Panc1 (cell line): ENCODE measurements around the gene SPDYE6. TPM values are rescaled to one million over a fixed set of nuclear protein-coding genes. Genes with fewer than 3 reads are reported as not detected.
"Not testable (repeated sequence)": the region's sequence is repeated elsewhere in the genome, so short reads cannot be mapped to it uniquely, and the experiment has no call there.

Experiments
- ATAC-seq: fragments of 200-7000 bp; cut with Tn5 transposase; 2 replicates; pipeline ENCODE4 v1.9.1; 2020; ENCODE audit warnings: mild to moderate bottlenecking, moderate library complexity
- Bru-seq: library from RNA; stranded (reverse); fragments of 400-500 nt; gene quantifications from one replicate; lab custom pipeline; 2021; lab: Mats Ljungman, UMichigan
- BruChase-seq, 2 experiments: library from RNA; stranded (reverse); fragments of 400-500 nt; gene quantifications; one replicate each; lab custom pipeline; 2021; lab: Mats Ljungman, UMichigan
- BruUV-seq: library from RNA; stranded (reverse); fragments of 400-500 nt; replicated peaks from 2 replicates; lab custom pipeline; 2021; lab: Mats Ljungman, UMichigan
- CTCF ChIA-PET: fragments of 300-600 bp; sonication (Branson Sonifier 250); formaldehyde crosslinking; loops from one replicate; lab custom pipeline; 2022; ENCODE audit warnings: antibody characterized with exemption; lab: Charles Lee
- POLR2A ChIA-PET: fragments of 300-600 bp; sonication (Branson Sonifier 250); formaldehyde crosslinking; loops from one replicate; lab custom pipeline; 2022; ENCODE audit warnings: antibody characterized with exemption; lab: Charles Lee
- DNase-seq: peaks from one replicate; pipeline ENCODE4 v3.0.0-alpha.2; 2010; ENCODE audit warnings: low read depth, low spot score
- H3K27ac ChIP-seq: 2 replicates; pipeline ENCODE4 v1.5.1; 2011; ENCODE audit warnings: mild to moderate bottlenecking, low read length, inconsistent platforms
- H3K27me3 ChIP-seq: fragments of 200-500 bp; sonication (Bioruptor generic); 2 replicates; pipeline ENCODE4 v1.6.0; 2014; ENCODE audit warnings: low read length, inconsistent platforms; ENCODE audit not compliant: control insufficient read depth, insufficient read depth
- H3K36me3 ChIP-seq: fragments of 200-500 bp; sonication (Bioruptor generic); 2 replicates; pipeline ENCODE4 v1.5.1; 2014; ENCODE audit warnings: inconsistent platforms, mild to moderate bottlenecking, low read length, moderate library complexity; ENCODE audit not compliant: control insufficient read depth, insufficient read depth
- H3K4me1 ChIP-seq: 2 replicates; pipeline ENCODE4 v1.5.1; 2011; ENCODE audit warnings: inconsistent platforms, mild to moderate bottlenecking, low read length, moderate library complexity; ENCODE audit not compliant: control insufficient read depth, insufficient read depth
- H3K4me3 ChIP-seq, 2 experiments: 2 replicates each; pipeline ENCODE4 v1.5.1; 2011 to 2012; ENCODE audit warnings: low read depth in 2 of 2, low read length in 2 of 2, mild to moderate bottlenecking in 2 of 2, inconsistent platforms in 1 of 2, moderate library complexity in 1 of 2
- H3K9me3 ChIP-seq: fragments of 200-500 bp; sonication (Bioruptor generic); 2 replicates; pipeline ENCODE4 v1.5.1; 2014; ENCODE audit warnings: low read depth, mild to moderate bottlenecking, inconsistent platforms, low read length, moderate library complexity; ENCODE audit not compliant: control insufficient read depth, insufficient read depth
- CTCF ChIP-seq: fragments of 450-650 bp; IDR thresholded peaks from 2 replicates; pipeline ENCODE4 v1.5.1; 2017; ENCODE audit warnings: mild to moderate bottlenecking
- POLR2AphosphoS5 ChIP-seq: IDR thresholded peaks from 2 replicates; pipeline ENCODE4 v1.6.1; 2012; ENCODE audit warnings: mild to moderate bottlenecking, low read depth, low read length, moderate library complexity
- SIN3A ChIP-seq: IDR thresholded peaks from 2 replicates; pipeline ENCODE4 v1.6.1; 2012; ENCODE audit warnings: low read depth, mild to moderate bottlenecking, low read length, moderate library complexity, borderline replicate concordance; ENCODE audit not compliant: insufficient read depth
- TCF7L2 ChIP-seq: IDR thresholded peaks from 2 replicates; pipeline ENCODE4 v1.6.1; 2011; ENCODE audit warnings: mild to moderate bottlenecking, low read depth, low read length, inconsistent platforms
- in situ Hi-C: cut with HindIII; loops from 2 replicates; pipeline ENCODE4 v1.10.0; 2016; ENCODE audit warnings: low sequenced_read_pairs, low pct_unique_long_range_greater_than_20kb
- intact Hi-C: fragments of 100-400 bp; cut with micrococcal nuclease; formaldehyde crosslinking; loops from one replicate; pipeline ENCODE4 v1.10.0; 2022; ENCODE audit not compliant: unreplicated experiment
- long read RNA-seq: library from polyadenylated mRNA; unstranded; transcript quantifications from one replicate; pipeline ENCODE4 v2.0.0, GENCODE V29; 2021; ENCODE audit not compliant: unreplicated experiment
- polyA plus RNA-seq: library from polyadenylated mRNA; unstranded; fragments of >200 nt; gene quantifications from one replicate; pipeline ENCODE4 v1.2.1, GENCODE V29; 2012; ENCODE audit warnings: missing spikeins; ENCODE audit not compliant: insufficient read length
- total RNA-seq: library from RNA; stranded (reverse); gene quantifications from one replicate; pipeline ENCODE4 v1.2.1, GENCODE V29; 2021; ENCODE audit not compliant: unreplicated experiment
- TF ChIP-seq, protein P1 (sequence below), 2 experiments: IDR thresholded peaks; 2 replicates each; pipeline ENCODE4 v1.6.1; 2011 to 2012; ENCODE audit warnings: low read depth in 2 of 2, control low read depth in 1 of 2, low read length in 1 of 2, mild to moderate bottlenecking in 1 of 2, moderate library complexity in 1 of 2; ENCODE audit not compliant: insufficient read depth in 1 of 2

SPDYE6 gene
- total RNA-seq (not detected), Bru-seq, nascent RNA (not detected), BruChase-seq, experiment 1, labeled RNA remaining after a 2-hour chase (not detected), BruChase-seq, experiment 2, labeled RNA remaining after a 6-hour chase (not detected)
- polyA plus RNA-seq: 2.7 TPM
- long read RNA-seq, partial matches to known transcripts: 0 of 9 reads
- long read RNA-seq, other reads (novel, unspliced or antisense): 9 of 9 reads

DNA sequence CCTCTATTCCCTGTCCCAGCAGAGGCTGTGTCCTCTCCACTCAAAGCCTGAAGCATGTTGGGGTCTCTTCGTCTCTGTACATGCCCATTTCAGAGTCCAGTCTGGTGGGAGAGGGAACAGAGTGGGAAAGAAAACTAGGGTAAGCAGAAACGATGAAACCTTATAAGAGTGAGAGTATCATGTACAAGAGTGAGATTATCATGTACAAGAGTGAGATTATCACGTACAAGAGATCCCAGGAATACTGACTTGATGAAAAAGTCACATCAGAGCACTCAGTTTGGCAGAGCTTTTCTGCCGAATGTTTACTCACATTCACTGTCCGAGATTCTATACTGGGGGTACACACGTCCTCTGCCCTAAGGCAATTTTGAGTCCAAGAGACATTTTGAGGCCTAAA, at the start of gene SPDYE6:
Gene SPDYE6 (minus strand): TSS at position 101 of the 400 bp plus-strand sequence. CDS start 421 bp downstream, outside the sequence.
- BruUV-seq, in situ Hi-C loops, POLR2A ChIA-PET: not testable (repeated sequence)

GRCh38 chr7:102404862-102405188, 48.6 kb upstream of the SPDYE6 start:
- H3K36me3 ChIP-seq: peaks cover 20% of the 10 kb centered on the region; the same call in 1 of the 2 replicates
- H3K27ac ChIP-seq, in situ Hi-C loops, BruUV-seq, POLR2A ChIA-PET, DNase-seq, intact Hi-C loops, H3K27me3 ChIP-seq, H3K4me1 ChIP-seq, H3K4me3 ChIP-seq, H3K9me3 ChIP-seq, ATAC-seq: not testable (repeated sequence)
- CTCF ChIA-PET: interaction anchor here (0.6 to 1.0 kb wide), 5 partner anchors 9 to 868 kb away, joined by 4 to 8 read pairs (median 7); partner anchors contain the start of gene PRKRIP1
- peak; percentile 57 for TF ChIP-seq CTCF

More for the DNA sequence above, at the start of gene SPDYE6:
- DNase-seq, H3K36me3 ChIP-seq, ATAC-seq, H3K9me3 ChIP-seq, H3K27me3 ChIP-seq, H3K4me3 ChIP-seq, H3K27ac ChIP-seq, CTCF ChIA-PET, intact Hi-C loops, H3K4me1 ChIP-seq: not testable (repeated sequence)

- H3K4me1 ChIP-seq: no peaks in the 10 kb centered on the region
- ATAC-seq: peak; percentile 97
- H3K4me3 ChIP-seq: no peak overlapping the region
- intact Hi-C loops (no loop called here), in situ Hi-C loops (no loop called here)
- no peaks in the 10 kb centered on the region for H3K9me3 ChIP-seq
- no peak for TF ChIP-seq SIN3A
- TF ChIP-seq, protein P1, sequence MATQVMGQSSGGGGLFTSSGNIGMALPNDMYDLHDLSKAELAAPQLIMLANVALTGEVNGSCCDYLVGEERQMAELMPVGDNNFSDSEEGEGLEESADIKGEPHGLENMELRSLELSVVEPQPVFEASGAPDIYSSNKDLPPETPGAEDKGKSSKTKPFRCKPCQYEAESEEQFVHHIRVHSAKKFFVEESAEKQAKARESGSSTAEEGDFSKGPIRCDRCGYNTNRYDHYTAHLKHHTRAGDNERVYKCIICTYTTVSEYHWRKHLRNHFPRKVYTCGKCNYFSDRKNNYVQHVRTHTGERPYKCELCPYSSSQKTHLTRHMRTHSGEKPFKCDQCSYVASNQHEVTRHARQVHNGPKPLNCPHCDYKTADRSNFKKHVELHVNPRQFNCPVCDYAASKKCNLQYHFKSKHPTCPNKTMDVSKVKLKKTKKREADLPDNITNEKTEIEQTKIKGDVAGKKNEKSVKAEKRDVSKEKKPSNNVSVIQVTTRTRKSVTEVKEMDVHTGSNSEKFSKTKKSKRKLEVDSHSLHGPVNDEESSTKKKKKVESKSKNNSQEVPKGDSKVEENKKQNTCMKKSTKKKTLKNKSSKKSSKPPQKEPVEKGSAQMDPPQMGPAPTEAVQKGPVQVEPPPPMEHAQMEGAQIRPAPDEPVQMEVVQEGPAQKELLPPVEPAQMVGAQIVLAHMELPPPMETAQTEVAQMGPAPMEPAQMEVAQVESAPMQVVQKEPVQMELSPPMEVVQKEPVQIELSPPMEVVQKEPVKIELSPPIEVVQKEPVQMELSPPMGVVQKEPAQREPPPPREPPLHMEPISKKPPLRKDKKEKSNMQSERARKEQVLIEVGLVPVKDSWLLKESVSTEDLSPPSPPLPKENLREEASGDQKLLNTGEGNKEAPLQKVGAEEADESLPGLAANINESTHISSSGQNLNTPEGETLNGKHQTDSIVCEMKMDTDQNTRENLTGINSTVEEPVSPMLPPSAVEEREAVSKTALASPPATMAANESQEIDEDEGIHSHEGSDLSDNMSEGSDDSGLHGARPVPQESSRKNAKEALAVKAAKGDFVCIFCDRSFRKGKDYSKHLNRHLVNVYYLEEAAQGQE (IDR thresholded peaks at IDR 0.05; ENCODE audit: insufficient read depth in 1 of 2, low read depth in 2 of 2, low read length in 1 of 2): no peak
- TF ChIP-seq POLR2AphosphoS5: no peak
- TF ChIP-seq CTCF: peak; percentile 83
- no peak for TF ChIP-seq TCF7L2
- peak; percentile 65 for DNase-seq
- ChIA-PET CTCF (interaction anchor here (0.5 to 1.0 kb wide), 5 partner anchors 8 to 1096 kb away, joined by 3 to 8 read pairs (median 4); partner anchors contain the start of gene PRKRIP1), POLR2A (no interaction called here)
- H3K36me3 ChIP-seq: peaks cover 22% of the 10 kb centered on the region
- no peaks in the 10 kb centered on the region for H3K27me3 ChIP-seq
- no TSS peak for BruUV-seq
- no peak overlapping the region for H3K27ac ChIP-seq
These were observed 48.0 kb upstream of the SPDYE6 start for GRCh38 chr7:102404005-102404861.
